CD4-positive, alpha-beta T cell treated with Interferon gamma for 1 hour (primary cell): ENCODE measurements around the gene UGDH.
"Not testable (repeated sequence)": the region's sequence is repeated elsewhere in the genome, so short reads cannot be mapped to it uniquely, and the experiment has no call there.

ENCODE experiments used
- DNase-seq: peaks from one replicate; pipeline ENCODE4 v3.0.0-alpha.2; 2020

UGDH gene

GRCh38 chr4:39526765-39527295 is 409 bp downstream of the UGDH start:
- peak; percentile 1 for DNase-seq

GRCh38 chr4:39525822-39526690 is 1.2 kb downstream of the UGDH start:
- no peak for DNase-seq

- no peak for DNase-seq
These were observed 2.9 kb downstream of the UGDH start for GRCh38 chr4:39524161-39524957.

DNA sequence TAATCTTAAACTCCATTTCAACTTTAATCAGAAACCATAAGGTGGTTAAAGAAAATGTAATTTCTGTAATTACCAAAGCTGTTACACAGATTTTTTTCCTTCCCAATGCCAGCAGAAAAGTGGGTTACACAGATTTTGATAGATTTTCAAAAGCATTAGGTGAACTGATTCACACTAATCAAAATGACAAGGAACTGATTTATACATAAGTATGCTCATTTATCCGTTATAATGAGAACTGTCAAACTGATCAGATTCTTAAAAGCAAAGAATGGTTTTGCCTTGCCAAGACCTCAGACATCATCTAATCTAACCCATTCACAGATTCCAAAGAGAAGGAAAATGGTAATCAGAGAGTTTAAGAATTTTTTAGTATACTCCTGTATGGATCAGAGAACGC is 5.2 kb downstream of the UGDH start:
- no peak for DNase-seq

GRCh38 chr4:39521253-39521919 is 5.9 kb downstream of the UGDH start:
- no peak for DNase-seq

DNA sequence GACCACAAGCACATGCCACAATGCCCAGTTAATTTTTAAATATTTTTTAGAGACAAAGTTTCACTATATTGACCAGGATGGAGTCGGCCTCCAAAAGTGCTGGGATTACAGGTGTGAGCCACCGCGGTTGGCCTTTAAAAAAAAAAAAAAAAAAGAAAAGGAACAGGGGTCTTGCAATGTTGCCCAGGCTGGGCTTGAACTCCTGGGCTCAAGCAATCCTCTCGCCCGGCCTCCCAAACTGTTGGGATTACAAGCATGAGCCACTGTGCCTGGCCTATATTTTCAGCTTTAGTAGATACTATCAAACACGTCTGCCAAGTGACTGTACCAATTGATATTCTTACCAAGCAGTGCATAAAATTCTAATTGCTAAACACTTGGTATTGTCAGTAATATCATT is 8.8 kb downstream of the UGDH start:
- no peak for DNase-seq

GRCh38 chr4:39516407-39516966 is 10.8 kb downstream of the UGDH start:
- no peak for DNase-seq

- DNase-seq = not testable (repeated sequence)
These were observed 11.4 kb downstream of the UGDH start for GRCh38 chr4:39515669-39516401.

DNA sequence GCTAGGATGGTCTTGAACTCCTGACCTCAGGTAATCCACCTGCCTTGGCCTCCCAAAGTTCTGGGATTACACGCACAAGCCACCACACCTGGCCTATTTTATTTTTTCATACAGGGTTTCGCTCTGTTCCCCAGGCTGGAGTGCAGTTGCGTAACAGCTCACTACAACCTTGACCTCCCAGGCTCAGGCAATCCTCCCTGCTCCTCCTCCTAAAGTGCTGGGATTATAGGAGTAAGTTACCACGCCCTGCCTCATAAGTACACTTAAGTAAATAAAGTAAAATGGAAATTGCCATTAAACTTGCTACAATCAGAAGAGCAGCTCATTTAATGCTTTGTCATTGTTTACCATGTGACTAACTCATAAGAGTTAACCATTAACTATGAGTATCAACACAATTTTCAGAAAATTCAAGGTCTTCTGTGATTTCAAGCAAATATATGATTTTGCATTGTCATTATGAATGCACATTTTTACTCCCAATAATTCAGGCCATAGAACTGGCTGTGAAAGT is 12.3 kb downstream of the UGDH start:
- DNase-seq = no peak

DNA sequence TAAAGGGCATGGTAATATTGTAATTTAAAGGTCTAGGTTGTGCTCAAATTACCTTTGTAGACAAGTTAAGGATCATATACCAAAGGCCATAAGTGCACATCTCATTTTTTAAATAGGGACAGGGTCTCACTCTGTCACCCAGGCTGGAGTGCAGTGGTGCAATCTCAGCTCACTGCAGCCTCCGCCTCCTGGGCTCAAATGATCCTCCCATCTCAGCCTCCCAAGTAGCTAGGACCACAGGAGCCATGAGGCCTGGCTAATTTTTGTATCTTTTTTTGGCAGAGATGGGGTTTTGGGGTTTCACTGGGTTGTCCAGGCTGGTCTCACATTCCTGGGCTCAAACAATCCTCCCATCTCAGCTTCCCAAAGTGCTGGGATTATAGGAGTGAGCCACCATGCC is 13.0 kb downstream of the UGDH start:
- not testable (repeated sequence) for DNase-seq

- no peak for DNase-seq
These were observed 16.8 kb downstream of the UGDH start for GRCh38 chr4:39510348-39510929.

- DNase-seq = no peak
These were observed 21.7 kb downstream of the UGDH start for GRCh38 chr4:39505581-39505980.

DNA sequence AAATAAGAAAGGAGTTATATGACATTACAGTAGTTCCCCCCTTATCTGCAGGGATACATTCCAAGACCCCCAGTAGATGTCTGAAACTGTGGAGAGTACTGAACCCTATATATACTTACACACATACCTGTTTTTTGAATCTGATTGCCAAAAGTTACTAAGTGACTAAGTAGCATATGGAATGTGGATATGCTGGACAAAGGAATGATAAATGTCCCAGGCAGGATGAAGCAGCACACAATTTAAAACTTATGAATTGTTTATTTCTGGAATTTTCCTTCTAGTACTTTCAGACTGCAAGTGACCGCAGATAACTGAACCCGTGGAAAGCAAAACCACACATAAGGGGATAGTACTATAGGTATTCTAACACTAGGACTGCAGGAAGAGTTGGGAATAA is 22.7 kb downstream of the UGDH start:
- no peak for DNase-seq

- DNase-seq = not testable (repeated sequence)
These were observed 24.6 kb downstream of the UGDH start for GRCh38 chr4:39502664-39503035.

- no peak for DNase-seq
These were observed 25.1 kb downstream of the UGDH start for GRCh38 chr4:39502019-39502663.

- no peak for DNase-seq
These were observed 28.6 kb downstream of the UGDH start for GRCh38 chr4:39498727-39499020.

DNA sequence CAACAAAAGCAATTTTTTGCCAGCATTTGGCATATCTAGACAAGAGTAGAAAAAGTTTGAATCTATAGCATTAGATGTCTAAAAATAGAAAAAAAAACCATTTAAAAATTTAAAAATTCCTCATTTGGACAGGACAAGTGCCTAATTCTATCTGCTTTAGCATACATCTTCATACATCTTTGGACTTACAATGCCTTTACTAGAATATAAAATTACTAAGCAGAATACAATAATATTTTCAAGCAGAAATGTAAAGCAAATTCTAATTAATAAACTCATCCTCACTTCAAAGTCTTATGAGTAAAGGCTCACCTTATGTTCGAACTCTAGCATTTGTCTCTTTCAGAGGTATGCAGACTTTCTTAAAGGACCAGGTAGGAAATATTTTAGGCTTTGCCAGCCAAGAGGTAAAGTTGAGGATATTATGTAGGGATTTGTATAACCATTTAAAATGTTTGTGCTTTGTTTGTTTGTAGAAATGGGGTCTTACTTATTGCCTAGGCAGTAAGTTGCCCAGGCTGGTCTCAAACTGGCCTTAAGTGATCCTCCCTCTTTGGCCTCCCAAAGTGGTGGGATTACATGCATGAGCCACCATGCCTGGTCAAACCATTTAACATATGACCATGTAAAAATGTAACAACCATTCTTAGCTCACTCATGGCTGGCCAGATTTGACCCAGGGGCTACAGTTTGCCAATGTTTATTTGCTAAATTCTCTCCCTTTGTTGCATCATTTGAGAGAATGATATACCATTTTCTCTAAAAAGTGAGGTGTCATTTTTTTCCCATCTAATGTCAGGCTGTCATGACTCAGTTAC is 29.1 kb downstream of the UGDH start:
- DNase-seq = no peak

DNA sequence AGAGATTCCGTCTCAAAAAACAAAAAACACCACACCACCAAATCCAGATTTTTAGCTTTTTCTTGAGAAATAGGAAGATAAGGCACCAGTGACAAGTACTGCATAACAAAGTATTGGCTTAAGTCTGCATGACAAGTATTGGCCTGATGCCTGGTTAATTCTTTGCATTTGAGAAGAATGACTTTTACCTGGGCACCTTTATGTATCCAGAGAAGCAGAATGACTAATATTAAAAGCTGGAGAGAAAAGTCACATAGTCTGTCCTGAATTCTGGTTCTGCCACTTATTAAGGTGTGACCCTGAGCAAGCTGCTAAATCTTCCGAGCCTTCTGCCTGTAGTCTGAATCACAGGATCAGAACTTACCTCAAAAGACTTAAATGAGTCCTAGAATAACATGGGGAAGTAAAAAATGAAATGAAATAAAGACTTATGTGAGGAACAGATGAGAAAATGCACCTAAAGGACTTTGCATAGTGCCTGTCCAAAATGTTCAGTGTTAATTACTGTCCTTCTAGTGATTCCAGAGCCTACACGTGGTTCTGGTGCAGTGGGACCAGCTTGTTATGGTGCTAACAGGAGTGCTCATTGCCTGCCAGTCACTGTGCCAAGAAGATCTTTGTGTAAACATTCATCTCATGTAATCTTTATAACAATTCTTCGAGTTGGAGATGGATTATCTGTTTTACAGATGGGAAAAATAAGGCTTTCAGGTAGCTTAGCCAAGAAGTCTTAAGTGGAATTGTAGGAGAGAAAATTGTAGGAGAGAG is 31.6 kb downstream of the UGDH start:
- DNase-seq = no peak

GRCh38 chr4:39494354-39494753 is 32.9 kb downstream of the UGDH start:
- DNase-seq = no peak

DNA sequence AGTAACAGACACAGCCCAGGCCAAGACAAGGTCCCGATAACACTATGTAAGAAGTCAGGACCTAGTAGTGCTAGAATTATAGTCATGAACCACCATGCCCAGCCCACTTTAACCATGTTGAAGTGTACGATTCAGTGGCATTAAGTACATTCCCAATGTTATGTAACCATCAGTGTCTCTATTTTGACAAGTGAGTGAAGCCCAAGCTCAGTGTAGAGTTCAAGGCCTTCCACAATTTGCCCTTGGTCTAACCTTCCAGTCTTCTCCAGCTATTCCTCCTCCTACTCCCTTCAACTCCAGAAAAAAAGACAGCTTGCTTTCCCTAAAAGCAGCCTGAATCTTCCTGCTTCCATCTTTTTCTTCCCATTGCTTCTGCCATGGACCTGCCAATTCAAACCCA is 36.9 kb downstream of the UGDH start:
- no peak for DNase-seq
